SIG-M5 (cell line): ENCODE data around the gene ADSL.

ENCODE experiments used
- DNase-seq: peaks from one replicate; lab custom pipeline; 2025; lab: John Stamatoyannopoulos, UW

ADSL gene

DNA sequence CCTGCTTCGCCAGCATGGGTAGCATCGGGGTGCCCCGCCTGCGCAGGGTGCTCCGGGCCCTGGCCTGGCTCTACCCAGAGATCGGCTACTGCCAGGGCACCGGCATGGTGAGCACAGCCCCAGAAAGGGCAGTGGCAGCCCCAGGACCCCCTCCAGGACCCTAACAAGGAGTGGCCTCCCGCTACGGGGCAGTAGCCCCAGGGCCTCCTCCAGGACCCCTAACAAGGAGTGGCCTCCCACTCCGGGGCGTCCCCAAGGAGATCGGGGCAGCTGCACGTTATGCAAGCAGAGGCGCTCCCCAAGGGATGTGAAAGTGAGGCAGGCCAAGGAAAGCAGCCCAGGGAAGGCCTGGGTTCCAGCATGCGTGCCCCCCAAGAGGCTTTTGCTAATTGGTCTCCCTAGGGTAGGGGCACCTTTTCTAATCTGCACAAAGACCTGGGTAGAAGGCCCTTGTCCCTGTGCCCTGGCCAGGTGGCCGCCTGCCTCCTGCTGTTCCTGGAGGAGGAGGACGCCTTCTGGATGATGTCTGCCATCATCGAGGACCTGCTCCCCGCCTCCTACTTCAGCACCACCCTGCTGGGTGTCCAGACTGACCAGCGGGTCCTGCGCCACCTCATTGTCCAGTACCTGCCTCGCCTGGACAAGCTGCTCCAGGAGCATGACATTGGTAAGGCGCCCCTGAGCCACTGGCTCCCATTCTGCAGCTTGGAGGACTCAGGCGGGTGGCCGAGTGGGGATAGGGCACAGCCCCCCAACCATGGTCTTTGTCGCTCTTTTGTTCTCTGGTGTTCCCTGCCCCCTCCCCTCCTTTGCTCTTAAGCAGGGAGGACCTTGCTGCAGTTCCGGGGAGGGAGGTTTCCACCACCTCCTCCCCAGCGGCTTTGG lies 59.1 kb downstream of the ADSL start:
- no peak for DNase-seq

DNA sequence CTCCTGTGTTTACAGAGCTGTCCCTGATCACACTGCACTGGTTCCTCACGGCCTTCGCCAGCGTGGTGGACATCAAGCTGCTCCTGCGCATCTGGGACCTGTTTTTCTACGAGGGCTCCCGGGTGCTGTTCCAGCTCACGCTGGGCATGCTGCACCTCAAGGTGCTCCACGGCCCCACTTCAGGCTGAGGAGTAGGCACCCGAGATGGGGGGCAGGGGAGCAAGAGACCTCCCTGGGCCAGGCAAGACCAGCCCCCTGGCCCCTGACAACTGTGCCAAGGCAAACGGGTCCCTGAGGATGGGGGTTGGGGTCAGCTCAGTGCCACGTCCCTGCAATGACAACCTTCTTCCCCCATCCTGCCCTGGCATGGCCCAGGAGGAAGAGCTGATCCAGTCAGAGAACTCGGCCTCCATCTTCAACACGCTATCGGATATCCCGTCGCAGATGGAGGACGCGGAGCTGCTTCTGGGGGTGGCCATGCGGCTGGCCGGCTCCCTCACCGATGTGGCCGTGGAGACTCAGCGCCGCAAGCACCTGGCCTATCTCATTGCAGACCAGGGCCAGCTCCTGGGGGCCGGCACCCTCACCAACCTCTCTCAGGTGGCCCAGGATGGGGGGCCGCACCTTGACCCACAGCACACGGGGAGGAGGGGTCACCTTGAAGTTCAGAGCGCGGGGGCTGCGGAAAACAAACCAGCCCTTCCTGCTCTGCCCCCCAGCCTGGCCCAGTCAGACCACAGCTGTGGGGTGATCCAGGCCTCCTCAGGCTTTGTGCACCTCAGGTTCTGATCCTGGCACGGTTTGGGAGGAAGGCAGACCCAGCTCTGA lies 60.0 kb downstream of the ADSL start:
- DNase-seq, result no peak

DNA sequence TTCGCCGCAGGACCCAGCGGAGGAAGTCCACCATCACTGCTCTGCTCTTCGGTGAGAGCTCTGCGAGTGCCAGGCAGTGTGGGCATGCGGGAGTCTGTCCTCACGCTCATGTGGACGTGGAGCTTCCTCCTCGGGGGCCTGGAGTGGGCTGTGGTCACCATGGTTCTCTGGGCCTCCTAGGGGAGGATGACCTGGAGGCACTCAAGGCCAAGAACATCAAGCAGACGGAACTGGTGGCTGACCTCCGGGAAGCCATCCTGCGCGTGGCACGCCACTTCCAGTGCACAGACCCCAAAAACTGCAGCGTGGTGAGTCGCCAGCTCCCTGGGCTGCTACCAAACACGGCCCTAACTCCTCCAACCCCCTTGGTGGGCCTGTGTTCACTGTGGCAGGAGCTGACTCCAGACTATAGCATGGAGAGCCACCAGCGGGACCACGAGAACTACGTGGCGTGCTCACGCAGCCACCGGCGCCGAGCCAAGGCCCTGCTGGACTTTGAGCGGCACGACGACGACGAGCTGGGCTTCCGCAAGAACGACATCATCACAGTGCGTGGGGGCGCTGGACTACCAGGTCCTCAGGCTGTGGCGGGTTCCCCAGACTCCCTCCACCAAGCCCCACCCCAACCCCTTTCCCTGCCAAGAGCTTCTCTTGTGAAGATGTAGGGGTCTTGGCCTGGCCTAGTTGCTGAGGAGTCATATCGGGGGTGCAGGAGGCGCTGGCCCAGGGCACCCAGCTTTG lies 60.9 kb downstream of the ADSL start:
- DNase-seq, result no peak

DNA sequence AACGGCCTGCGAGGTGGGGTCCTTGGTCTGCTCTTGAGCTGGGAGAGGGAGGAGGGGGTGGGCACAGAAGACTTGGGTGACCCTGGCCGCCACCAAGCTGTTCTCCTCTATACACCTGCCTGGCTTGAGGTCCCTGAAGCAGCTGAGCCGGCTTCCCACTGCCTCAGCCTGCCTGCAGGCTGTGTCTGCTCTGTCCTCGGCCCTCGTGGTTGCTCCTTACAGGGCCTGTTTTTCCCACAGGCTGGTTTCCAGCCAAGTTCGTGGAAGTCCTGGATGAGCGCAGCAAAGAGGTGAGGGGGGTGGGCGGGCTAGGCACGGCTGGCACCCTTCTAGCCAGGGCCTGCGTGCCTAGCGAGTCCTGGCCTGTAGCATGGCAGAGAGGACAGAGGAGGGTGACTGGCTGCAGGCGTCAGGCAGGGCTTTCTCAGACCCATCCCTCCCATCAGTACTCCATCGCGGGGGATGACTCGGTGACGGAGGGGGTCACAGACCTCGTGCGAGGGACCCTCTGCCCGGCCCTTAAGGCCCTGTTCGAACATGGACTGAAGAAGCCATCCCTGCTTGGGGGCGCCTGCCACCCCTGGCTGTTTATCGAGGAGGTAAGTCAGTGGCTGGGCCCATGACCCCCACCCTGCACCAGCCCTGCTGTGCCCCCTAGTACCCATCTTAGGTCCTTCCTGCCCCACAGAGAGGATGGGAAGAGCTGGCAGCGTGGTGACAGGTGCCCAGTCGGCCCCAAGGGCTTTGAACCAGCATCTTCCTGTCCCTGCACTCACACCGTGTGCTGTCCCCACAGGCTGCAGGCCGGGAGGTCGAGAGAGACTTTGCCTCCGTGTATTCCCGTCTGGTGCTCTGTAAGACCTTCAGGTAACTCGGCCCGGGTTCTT lies 61.8 kb downstream of the ADSL start:
- no peak for DNase-seq

DNA sequence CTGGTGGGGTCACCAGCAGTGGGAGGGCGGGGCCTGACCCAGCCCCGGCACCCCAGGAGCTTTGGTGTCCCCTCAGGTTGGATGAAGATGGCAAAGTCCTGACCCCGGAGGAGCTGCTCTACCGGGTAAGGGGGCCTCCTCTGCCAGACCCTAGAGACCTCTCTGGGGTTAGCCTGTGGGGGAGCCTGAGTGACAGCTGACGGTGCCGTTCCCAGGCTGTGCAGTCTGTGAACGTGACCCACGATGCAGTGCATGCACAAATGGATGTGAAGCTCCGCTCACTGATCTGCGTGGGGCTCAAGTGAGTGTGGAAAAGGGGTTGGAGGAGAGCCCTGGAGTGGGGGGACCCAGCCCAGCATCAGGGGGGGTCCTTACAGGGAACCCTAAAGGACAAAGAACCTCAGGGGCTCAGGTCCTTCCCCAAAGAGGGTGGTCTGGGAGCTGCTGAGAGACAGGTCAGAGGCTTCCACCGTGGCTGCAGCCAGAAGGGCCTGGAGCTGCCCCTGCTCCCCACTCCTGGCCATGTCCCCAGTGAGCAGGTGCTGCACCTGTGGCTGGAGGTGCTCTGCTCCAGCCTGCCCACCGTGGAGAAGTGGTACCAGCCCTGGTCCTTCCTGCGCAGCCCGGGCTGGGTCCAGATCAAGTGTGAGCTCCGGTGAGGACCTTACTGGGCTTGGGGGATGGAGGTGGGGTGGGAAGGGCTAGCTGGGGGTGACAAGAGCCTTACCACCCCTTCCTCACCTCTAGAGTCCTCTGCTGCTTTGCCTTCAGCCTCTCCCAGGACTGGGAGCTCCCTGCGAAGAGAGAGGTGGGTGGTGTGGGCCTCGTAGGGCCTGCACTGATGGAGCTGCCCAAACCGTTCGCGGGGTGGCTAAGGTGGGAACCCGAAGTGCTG lies 62.7 kb downstream of the ADSL start:
- no peak for DNase-seq

DNA sequence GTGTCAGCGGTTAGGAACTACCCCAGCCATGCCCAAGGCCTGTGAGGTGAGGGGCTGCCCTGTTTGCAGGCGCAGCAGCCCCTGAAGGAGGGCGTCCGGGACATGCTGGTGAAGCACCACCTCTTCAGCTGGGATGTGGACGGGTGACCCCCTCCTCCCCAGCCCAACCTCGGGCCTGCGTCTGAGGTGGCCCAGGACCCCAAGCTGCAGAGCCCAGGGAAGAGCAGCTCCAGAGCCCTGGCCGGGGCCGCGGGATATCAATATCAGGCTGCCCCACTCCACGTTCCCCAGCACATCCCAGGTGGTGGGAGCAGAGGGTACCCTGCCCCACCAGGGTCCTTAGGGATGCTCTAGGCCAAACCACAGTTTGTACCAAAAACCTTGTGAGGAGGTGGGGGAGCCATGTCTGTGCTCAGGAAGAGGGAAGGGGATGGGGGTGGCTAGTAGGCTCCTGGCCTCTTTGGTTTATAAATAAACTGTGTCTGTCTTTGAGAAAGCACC lies 63.4 kb downstream of the ADSL start:
- no peak for DNase-seq

DNA sequence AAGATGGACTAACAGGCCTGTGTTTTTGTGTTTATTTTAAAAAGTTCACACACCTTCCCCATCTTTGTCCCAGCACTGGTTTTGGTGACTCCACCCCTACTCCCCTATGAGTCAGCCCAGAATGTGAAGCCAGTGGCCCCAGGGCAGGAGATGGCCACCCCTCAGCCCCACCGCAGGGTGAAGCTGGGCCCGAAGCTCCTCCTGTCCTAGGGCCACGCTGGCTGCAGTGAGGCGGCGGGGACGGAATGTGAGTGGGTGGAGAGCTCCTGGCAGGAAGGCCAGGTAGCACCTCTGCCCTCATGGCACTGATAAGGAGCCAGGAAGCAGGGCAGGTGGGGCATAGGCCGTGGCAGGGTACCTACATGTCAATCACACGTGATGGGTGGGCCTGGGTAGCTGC lies 64.0 kb downstream of the ADSL start:
- no peak for DNase-seq

DNA sequence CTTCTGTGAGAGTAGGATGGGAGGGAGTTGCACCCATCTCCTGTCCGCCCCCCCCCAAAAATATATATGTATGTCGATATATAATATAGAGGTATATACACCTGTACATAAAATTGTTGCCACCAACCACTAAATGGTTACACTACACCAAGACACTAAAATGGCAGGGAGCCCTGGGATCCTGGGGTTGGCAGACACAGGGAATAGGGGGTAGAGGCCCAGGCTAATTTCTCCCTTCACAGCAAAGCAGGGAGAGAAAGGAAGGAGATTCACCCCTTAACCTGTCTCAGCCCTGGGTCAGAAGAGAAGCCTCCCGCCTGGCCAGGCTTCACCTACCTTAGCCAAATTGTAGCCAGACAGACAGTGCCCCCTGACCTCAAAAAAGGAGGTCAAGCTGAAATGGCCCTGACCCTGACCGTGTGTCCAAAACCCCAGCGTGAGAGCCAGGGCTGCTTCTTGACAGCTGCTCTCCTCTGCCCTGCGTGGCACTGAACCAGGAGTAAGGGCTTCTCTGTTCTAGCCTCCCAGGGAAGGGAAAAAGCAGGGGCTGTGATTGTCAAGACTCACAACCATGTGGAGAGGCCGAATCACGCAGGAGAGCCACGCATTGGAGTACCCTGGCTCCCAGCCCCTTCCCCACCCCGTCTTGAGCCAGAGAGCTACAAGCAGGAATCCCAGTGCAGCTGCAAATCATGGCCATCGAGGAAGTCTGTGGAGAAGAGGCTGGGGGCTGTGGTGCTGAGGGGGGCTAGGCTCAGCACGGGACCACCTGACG lies 64.6 kb downstream of the ADSL start:
- DNase-seq, result no peak

DNA sequence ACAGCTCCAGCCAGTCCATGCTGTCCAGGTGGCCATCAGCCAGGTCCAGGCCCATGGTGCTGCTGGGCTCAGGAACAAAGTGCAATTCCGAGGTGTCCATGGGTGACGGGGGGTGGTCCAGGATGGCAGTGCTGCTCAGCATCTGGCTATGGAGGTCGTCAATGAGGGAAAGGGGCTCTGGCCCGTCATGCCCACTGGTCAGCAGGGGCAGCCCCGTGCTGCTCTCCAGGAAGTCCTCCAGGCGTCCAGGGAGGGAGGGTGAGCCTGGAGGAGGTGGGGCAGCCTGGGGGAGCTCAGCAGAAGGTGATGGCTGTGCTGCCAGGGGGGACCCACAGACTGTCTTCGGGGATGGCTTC lies 65.2 kb downstream of the ADSL start:
- DNase-seq, result no peak

DNA sequence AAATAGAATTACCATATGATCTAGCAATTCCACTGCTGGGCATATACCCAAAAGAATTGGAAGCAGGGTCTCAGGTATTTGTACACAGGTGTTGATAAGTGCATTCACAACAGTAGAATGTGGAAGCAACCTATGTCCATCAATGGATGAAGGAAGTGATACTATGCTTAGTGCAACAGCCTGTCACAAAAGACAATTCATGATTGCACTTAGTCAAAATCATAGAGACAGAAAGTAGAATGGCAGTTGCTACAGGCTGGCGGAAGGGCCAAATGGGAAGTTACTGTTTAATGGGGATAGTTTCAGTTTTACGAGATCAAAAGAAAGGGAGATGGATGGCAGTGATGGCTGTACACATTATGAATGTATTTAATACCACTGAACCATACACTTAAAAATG lies 66.1 kb downstream of the ADSL start:
- peak; percentile 39 for DNase-seq

DNA sequence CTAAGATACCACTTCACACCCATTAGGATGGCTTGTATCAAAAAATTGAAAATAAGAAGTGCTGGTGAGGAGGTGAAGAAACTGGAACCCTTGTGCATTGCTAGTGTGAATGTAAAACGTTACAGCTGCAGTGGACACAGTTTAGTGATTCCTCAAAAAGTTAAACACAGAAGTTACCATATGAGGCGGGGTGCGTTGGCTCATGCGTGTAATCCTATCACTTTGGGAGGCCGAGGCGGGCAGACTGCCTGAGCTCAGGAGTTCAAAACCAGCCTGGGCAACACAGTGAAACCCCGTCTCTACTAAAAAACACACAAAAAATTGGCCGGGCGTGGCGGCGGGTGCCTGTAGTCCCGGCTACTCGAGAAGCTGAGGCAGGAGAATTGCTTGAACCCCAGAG lies 67.6 kb downstream of the ADSL start:
- DNase-seq, result no peak

DNA sequence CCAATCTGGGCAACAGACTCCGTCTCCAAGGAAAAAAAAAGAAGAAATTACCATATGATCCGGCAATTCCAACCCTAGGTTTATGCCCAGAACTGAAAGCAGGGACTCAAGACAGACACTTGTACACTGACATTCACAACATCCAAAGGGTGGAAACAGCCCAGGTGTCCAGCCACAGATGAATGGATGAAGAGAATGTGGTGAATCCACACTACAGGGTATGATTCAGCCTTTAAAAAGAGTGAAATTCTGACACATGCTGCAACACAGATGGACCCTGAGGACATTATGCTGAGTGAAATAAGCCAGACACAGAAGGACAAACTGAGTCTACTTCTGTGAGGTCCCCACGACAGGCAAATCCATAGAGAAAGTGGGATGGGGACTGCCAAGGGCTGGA lies 68.0 kb downstream of the ADSL start:
- DNase-seq, result no peak

DNA sequence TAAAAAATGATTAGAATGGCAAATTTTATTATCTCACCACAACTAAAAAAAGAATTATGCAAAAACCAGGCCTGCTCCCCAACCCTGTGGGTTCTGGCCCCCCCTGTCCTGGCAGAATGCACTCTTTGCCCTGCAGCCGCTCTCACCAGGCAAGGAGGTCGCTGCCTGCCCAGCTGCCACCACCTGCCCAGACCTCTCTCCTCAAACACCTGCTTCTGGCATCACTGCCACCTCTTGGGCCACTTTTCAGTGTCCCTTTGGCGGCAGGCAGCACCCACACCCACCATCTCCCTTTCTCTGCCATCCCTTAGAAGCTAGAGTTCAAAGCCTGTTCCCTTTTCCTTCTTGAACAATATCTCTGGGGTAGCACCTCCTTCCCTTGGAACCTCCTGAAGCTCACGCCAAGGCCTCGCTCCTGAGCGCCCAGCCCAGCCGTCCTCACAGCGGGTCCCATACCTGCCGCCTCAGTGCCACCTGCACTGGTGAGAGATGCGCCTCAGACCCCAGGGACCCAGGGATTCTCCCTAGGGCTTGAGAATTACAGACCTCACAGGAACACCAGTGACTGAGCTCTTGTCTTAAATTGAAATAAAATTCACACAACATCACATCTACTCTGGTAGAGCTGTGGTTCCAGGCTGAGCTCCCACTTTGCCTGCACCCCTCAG lies 68.7 kb downstream of the ADSL start:
- DNase-seq, result no peak

DNA sequence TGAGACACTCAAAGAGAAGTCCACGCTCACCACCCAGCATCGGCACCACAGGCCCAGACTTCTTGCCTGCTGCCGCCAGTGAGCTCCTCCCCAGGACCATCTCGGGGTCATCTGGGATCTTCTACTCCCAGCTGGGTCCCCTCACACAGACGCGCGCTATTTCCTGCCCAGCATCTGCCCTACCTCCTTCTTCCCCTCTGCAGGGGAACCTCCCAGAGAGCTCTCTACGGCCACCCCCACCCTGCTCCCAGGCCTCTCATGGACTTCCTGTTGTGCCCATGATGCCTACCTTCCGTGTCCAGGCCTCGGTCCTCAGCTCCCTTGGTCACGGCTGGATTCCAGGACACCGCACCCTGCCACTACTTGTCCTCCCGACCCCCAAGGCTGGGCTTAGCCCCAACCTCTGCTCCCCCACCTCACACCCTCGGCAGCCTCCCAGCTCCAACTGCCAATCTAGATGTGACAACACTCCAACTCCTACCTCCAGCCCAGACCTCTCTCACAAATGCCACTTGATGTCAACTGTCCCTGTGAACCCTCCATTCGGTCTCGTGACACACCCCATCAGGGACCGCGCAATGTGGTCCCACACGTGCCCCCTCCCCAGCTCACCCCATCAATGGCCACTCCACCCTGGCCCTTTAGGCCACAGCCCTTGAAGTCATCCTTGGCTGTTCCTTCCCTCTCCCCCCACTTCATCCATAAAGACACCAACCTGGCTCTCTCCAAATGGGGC lies 69.4 kb downstream of the ADSL start:
- DNase-seq, result no peak

DNA sequence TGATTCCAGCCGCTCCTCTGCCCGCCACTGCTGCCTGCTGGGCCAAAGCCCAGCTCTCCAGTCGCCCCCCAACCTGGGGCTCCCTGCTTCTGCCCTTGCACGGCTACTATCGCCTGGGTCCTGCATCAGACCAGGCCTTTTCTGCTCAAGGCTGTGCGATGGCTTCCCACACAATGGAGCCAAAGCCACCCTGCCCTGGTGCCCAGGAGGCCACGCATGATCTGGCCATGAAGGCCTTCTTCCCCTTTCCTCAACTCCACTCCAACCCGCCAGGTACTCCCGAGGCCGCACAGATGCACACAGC lies 69.9 kb downstream of the ADSL start:
- no peak for DNase-seq

DNA sequence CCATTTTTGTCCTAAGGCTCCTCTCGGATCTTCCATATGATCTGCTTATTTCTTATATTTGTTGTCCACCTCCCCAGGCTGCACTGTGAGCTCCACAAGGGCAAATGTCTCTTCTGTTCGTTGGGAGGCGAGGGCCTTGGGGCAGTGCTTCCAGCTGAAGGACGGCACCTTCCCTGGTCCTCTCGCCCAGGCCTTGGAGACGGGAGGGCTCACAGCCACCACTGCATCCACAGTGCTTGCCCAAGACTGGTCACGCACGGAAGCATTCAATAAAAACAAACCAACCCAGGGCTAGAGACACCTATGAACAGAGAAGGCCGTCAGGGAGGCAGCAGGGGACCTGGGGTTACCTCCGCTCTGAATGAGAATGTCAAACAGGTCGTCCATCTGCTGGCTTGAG lies 70.3 kb downstream of the ADSL start:
- no peak for DNase-seq

DNA sequence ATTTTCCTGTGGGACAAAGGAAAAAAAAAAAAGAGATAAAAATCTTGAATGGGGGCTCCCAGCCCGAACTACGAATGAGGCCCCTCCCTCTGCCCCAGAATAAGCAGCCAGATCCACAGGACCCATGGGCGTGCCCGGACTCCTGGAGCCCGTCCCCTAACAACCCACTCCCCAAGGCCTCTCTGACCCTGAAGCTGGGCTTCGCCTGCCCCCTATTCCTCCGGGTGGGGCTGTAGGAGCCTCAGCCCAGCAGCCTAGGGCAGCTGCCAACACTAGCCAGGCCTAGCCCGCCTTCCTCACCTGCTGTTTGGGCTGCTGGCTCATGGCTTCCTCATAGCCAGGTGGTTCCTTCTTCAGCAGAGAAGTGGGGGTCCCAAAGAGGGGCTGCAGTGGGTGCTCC lies 70.7 kb downstream of the ADSL start:
- DNase-seq, result no peak

DNA sequence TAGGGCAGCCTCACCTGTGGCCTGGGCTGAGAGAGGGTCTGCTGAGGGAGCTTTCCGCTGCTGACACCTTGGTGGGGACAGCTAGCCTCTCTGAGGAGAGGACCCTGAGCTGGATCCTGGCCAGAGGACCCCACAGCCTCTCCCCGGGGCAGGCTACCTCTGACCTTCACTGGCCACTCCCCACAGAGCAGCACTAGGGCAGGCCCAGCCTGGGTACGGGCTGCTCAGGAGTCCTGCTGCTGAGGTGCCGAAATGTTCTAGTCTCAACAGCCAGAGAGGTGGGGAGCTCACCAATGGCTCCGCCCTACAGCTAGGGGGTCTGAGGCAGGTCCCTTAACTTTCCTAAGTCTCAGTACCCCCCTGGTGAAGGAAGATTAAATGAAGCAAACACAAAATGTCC lies 71.6 kb downstream of the ADSL start:
- DNase-seq, result no peak
